GM10266 (cell line): ENCODE results near the gene THOC1.

Experiments
- DNase-seq: peaks from one replicate; pipeline ENCODE4 v3.0.0; 2012; ENCODE audit errors: extremely low spot score
- CTCF ChIP-seq: IDR thresholded peaks from 2 replicates; pipeline ENCODE4 v1.5.1; 2012; ENCODE audit warnings: mild to moderate bottlenecking, low read depth; ENCODE audit not compliant: control insufficient read depth, insufficient read depth; ENCODE audit errors: missing control alignments

The THOC1 gene

GRCh38 chr18:210075-210474 is 57.8 kb downstream of the THOC1 start:
- TF ChIP-seq CTCF, result no peak
- DNase-seq, result no peak

GRCh38 chr18:199768-200167 is 68.1 kb downstream of the THOC1 start:
- no peak for DNase-seq
- no peak for TF ChIP-seq CTCF

- no peak for DNase-seq
- TF ChIP-seq CTCF, result no peak
Measured at GRCh38 chr18:199214-199613, 68.6 kb downstream of the THOC1 start.

GRCh38 chr18:195651-196050 is 72.2 kb downstream of the THOC1 start:
- no peak for DNase-seq
- no peak for TF ChIP-seq CTCF

- TF ChIP-seq CTCF, result no peak
Measured at GRCh38 chr18:192801-193200, 75.0 kb downstream of the THOC1 start.

GRCh38 chr18:191725-192124 is 76.1 kb downstream of the THOC1 start:
- no peak for DNase-seq
- TF ChIP-seq CTCF, result no peak

More at GRCh38 chr18:192801-193200, 75.0 kb downstream of the THOC1 start:
- DNase-seq, result no peak

GRCh38 chr18:189254-189653 is 78.6 kb downstream of the THOC1 start:
- DNase-seq, result no peak
- no peak for TF ChIP-seq CTCF

- DNase-seq, result no peak
Measured at GRCh38 chr18:183769-184168, 84.1 kb downstream of the THOC1 start.

More at GRCh38 chr18:183769-184168, 84.1 kb downstream of the THOC1 start:
- TF ChIP-seq CTCF, result no peak
